Measurements from ENCODE around the gene UGGT1. TPM values are rescaled to one million over a fixed set of nuclear protein-coding genes. Genes with fewer than 3 reads are reported as not detected.

Gene UGGT1
- polyA plus RNA-seq, 1 donor (not counting 4 experiments of a cell fraction or from before 2014, with no cell fraction given) = 26.7 TPM

DNA sequence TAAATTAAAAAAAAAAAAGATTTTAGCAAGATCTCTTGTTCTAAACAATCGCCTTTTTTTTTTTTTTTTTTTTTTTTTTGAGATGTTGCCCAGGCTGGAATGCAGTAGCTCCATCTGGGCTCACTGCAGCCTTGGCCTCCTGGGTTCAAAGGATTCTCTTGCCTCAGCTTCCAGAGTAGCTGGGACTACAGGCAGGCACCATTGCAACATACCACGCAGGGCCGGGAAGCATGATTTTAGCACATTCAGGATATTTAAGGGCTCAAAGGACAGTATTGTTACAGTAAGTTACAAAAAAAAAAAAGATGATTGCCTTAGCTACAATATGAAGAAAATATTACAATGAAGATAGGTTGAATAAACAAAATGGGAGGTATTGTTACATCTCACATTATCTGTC lies 33.7 kb upstream of the UGGT1 start:
- Histone ChIP-seq H3K4me3 (ENCODE audit: control insufficient read depth in 2 of 3, extremely low read depth in 1 of 3, insufficient read depth in 2 of 3, low read depth in 1 of 3, low read length in 3 of 3) (no peak overlapping the region), H3K27ac (ENCODE audit: control insufficient read depth, insufficient read depth, low read length) (no peak overlapping the region), H3K9me3 (ENCODE audit: control insufficient read depth, low read depth, low read length) (no peaks in the 10 kb centered on the region), H2AFZ (ENCODE audit: control insufficient read depth, low read length) (no peak overlapping the region), H3K9me1 (ENCODE audit: control insufficient read depth, extremely low read depth, insufficient read depth, low read length) (no peaks in the 10 kb centered on the region), H3K27me3 (ENCODE audit: control insufficient read depth, extremely low read depth, insufficient read depth, low read length) (no peaks in the 10 kb centered on the region), H3K4me1 (ENCODE audit: control insufficient read depth, extremely low read depth, insufficient read depth, low read length) (no peaks in the 10 kb centered on the region), H3K9ac (ENCODE audit: control insufficient read depth, extremely low read depth, insufficient read depth, low read length) (no peak overlapping the region), H3K4me2 (ENCODE audit: control insufficient read depth, extremely low read depth, insufficient read depth, low read depth, low read length) (no peak overlapping the region), H4K20me1 (ENCODE audit: control insufficient read depth, extremely low read depth, insufficient read depth, low read length) (no peaks in the 10 kb centered on the region), H3K36me3 (ENCODE audit: control insufficient read depth in 2 of 2, extremely low read depth in 1 of 2, insufficient read depth in 2 of 2, low read length in 2 of 2) (no peaks in the 10 kb centered on the region), H3K79me2 (ENCODE audit: control insufficient read depth, insufficient read depth, low read length) (no peaks in the 10 kb centered on the region)
- no peak for DNase-seq (ENCODE audit: low read depth, low spot score)
- no peak for TF ChIP-seq EZH2 (IDR thresholded peaks at IDR 0.05; ENCODE audit: low read length)
- TF ChIP-seq CTCF (optimal IDR thresholded peaks at IDR 0.05 in 1 of 3, IDR thresholded peaks at IDR 0.05 in 1 of 3, conservative IDR thresholded peaks at IDR 0.05 in 1 of 3; ENCODE audit: extremely low read depth in 1 of 3, insufficient read depth in 2 of 3, low read length in 3 of 3) = no peak
- dilution Hi-C loops (cut with MboI; ENCODE audit: extremely low pct_ligation_motif_present, low sequenced_read_pairs) = no loop called here
- no peak for FAIRE-seq

GRCh38 chr2:128058114-128058513 lies 32.9 kb upstream of the UGGT1 start:
- no peak overlapping the region for H3K4me3 ChIP-seq (ENCODE audit: control insufficient read depth in 2 of 3, extremely low read depth in 1 of 3, insufficient read depth in 2 of 3, low read depth in 1 of 3, low read length in 3 of 3)
- no peaks in the 10 kb centered on the region for H3K9me1 ChIP-seq (ENCODE audit: control insufficient read depth, extremely low read depth, insufficient read depth, low read length)
- no peak for DNase-seq (ENCODE audit: low read depth, low spot score)
- H3K36me3 ChIP-seq (ENCODE audit: control insufficient read depth in 2 of 2, extremely low read depth in 1 of 2, insufficient read depth in 2 of 2, low read length in 2 of 2) = no peaks in the 10 kb centered on the region
- no peak for TF ChIP-seq EZH2 (IDR thresholded peaks at IDR 0.05; ENCODE audit: low read length)
- no peak overlapping the region for H3K9ac ChIP-seq (ENCODE audit: control insufficient read depth, extremely low read depth, insufficient read depth, low read length)
- H3K27ac ChIP-seq (ENCODE audit: control insufficient read depth, insufficient read depth, low read length) = no peak overlapping the region
- no peaks in the 10 kb centered on the region for H3K4me1 ChIP-seq (ENCODE audit: control insufficient read depth, extremely low read depth, insufficient read depth, low read length)
- no peaks in the 10 kb centered on the region for H4K20me1 ChIP-seq (ENCODE audit: control insufficient read depth, extremely low read depth, insufficient read depth, low read length)
- no peak for FAIRE-seq
- H3K27me3 ChIP-seq (ENCODE audit: control insufficient read depth, extremely low read depth, insufficient read depth, low read length) = no peaks in the 10 kb centered on the region
- no peak overlapping the region for H2AFZ ChIP-seq (ENCODE audit: control insufficient read depth, low read length)
- dilution Hi-C loops (cut with MboI; ENCODE audit: extremely low pct_ligation_motif_present, low sequenced_read_pairs) = no loop called here
- no peaks in the 10 kb centered on the region for H3K79me2 ChIP-seq (ENCODE audit: control insufficient read depth, insufficient read depth, low read length)
- H3K4me2 ChIP-seq (ENCODE audit: control insufficient read depth, extremely low read depth, insufficient read depth, low read depth, low read length) = no peak overlapping the region
- H3K9me3 ChIP-seq (ENCODE audit: control insufficient read depth, low read depth, low read length) = no peaks in the 10 kb centered on the region

GRCh38 chr2:128062571-128062970 lies 28.4 kb upstream of the UGGT1 start:
- Histone ChIP-seq H3K4me1 (ENCODE audit: control insufficient read depth, extremely low read depth, insufficient read depth, low read length) (no peaks in the 10 kb centered on the region), H3K4me2 (ENCODE audit: control insufficient read depth, extremely low read depth, insufficient read depth, low read depth, low read length) (no peak overlapping the region), H3K4me3 (ENCODE audit: control insufficient read depth in 2 of 3, extremely low read depth in 1 of 3, insufficient read depth in 2 of 3, low read depth in 1 of 3, low read length in 3 of 3) (no peak overlapping the region), H2AFZ (ENCODE audit: control insufficient read depth, low read length) (no peak overlapping the region), H3K36me3 (ENCODE audit: control insufficient read depth in 2 of 2, extremely low read depth in 1 of 2, insufficient read depth in 2 of 2, low read length in 2 of 2) (no peaks in the 10 kb centered on the region), H3K9ac (ENCODE audit: control insufficient read depth, extremely low read depth, insufficient read depth, low read length) (no peak overlapping the region), H3K79me2 (ENCODE audit: control insufficient read depth, insufficient read depth, low read length) (no peaks in the 10 kb centered on the region), H4K20me1 (ENCODE audit: control insufficient read depth, extremely low read depth, insufficient read depth, low read length) (no peaks in the 10 kb centered on the region), H3K27me3 (ENCODE audit: control insufficient read depth, extremely low read depth, insufficient read depth, low read length) (no peaks in the 10 kb centered on the region), H3K9me3 (ENCODE audit: control insufficient read depth, low read depth, low read length) (no peaks in the 10 kb centered on the region), H3K27ac (ENCODE audit: control insufficient read depth, insufficient read depth, low read length) (no peak overlapping the region), H3K9me1 (ENCODE audit: control insufficient read depth, extremely low read depth, insufficient read depth, low read length) (no peaks in the 10 kb centered on the region)
- dilution Hi-C loops (cut with MboI; ENCODE audit: extremely low pct_ligation_motif_present, low sequenced_read_pairs) = no loop called here
- FAIRE-seq (no peak), DNase-seq (ENCODE audit: low read depth, low spot score) (no peak)
- TF ChIP-seq CTCF (optimal IDR thresholded peaks at IDR 0.05 in 1 of 3, IDR thresholded peaks at IDR 0.05 in 1 of 3, conservative IDR thresholded peaks at IDR 0.05 in 1 of 3; ENCODE audit: extremely low read depth in 1 of 3, insufficient read depth in 2 of 3, low read length in 3 of 3) (no peak), EZH2 (IDR thresholded peaks at IDR 0.05; ENCODE audit: low read length) (no peak)

All from keratinocyte (primary cell).